Stimulated activated CD8-positive, alpha-beta memory T cell treated with anti-CD3 and anti-CD28 coated beads, Interleukin-2, amount 100 ng/mL, for 48 hours (primary cell): ENCODE results near the gene SMAD9.

ENCODE experiments used
- DNase-seq, 2 donors: peaks; one replicate each; pipeline ENCODE4 v3.0.0-alpha.2; 2020; ENCODE audit warnings: low read depth in 2 of 2

Gene SMAD9

GRCh38 chr13:36919833-36920615 is at the start of gene SMAD9:
Gene SMAD9, minus strand, starts transcription at chr13:36920238. Its CDS starts 40,549 bp downstream, at chr13:36879689.
- DNase-seq: peak in 1 of 2 donors; percentile 18

GRCh38 chr13:36966404-36966803 is 46.4 kb upstream of the SMAD9 start:
- DNase-seq: no peak

- no peak for DNase-seq
Measured at GRCh38 chr13:36965767-36966166, 45.7 kb upstream of the SMAD9 start.

GRCh38 chr13:36959456-36960116 is 39.5 kb upstream of the SMAD9 start:
- no peak for DNase-seq

GRCh38 chr13:36954542-36954941 is 34.5 kb upstream of the SMAD9 start:
- DNase-seq: no peak

- no peak for DNase-seq
Measured at GRCh38 chr13:36950920-36951319, 30.9 kb upstream of the SMAD9 start.

- no peak for DNase-seq
Measured at GRCh38 chr13:36950330-36950729, 30.3 kb upstream of the SMAD9 start.

GRCh38 chr13:36945078-36945477 is 25.0 kb upstream of the SMAD9 start:
- DNase-seq: no peak

GRCh38 chr13:36925603-36926002 is 5.6 kb upstream of the SMAD9 start:
- DNase-seq: no peak

GRCh38 chr13:36924001-36924400 is 4.0 kb upstream of the SMAD9 start:
- DNase-seq: no peak

- DNase-seq: no peak
Measured at GRCh38 chr13:36921631-36922301, 1.7 kb upstream of the SMAD9 start.

- DNase-seq: no peak
Measured at GRCh38 chr13:36920616-36921185, 663 bp upstream of the SMAD9 start.

- DNase-seq: no peak
Measured at GRCh38 chr13:36919171-36919832, 736 bp downstream of the SMAD9 start.

- no peak for DNase-seq
Measured at GRCh38 chr13:36918246-36919131, 1.5 kb downstream of the SMAD9 start.

- no peak for DNase-seq
Measured at GRCh38 chr13:36917311-36917710, 2.7 kb downstream of the SMAD9 start.

- DNase-seq: no peak
Measured at GRCh38 chr13:36915896-36916640, 4.0 kb downstream of the SMAD9 start.

GRCh38 chr13:36915106-36915505 is 4.9 kb downstream of the SMAD9 start:
- no peak for DNase-seq

- DNase-seq: no peak
Measured at GRCh38 chr13:36914648-36915047, 5.4 kb downstream of the SMAD9 start.

- DNase-seq: no peak
Measured at GRCh38 chr13:36913463-36913862, 6.6 kb downstream of the SMAD9 start.

- DNase-seq: no peak
Measured at GRCh38 chr13:36912973-36913372, 7.1 kb downstream of the SMAD9 start.
